Panc1 (cell line): ENCODE data around the gene PATJ.
"Not testable (repeated sequence)": the region's sequence is repeated elsewhere in the genome, so short reads cannot be mapped to it uniquely, and the experiment has no call there.

Experiments
- POLR2AphosphoS5 ChIP-seq: IDR thresholded peaks from 2 replicates; pipeline ENCODE4 v1.6.1; 2012; ENCODE audit warnings: mild to moderate bottlenecking, low read depth, low read length, moderate library complexity
- SIN3A ChIP-seq: IDR thresholded peaks from 2 replicates; pipeline ENCODE4 v1.6.1; 2012; ENCODE audit warnings: low read depth, mild to moderate bottlenecking, low read length, moderate library complexity, borderline replicate concordance; ENCODE audit not compliant: insufficient read depth
- TCF7L2 ChIP-seq: IDR thresholded peaks from 2 replicates; pipeline ENCODE4 v1.6.1; 2011; ENCODE audit warnings: mild to moderate bottlenecking, low read depth, low read length, inconsistent platforms
- TF ChIP-seq, protein P1 (sequence below): fragments of 450-650 bp; IDR thresholded peaks from 2 replicates; pipeline ENCODE4 v1.5.1; 2017; ENCODE audit warnings: mild to moderate bottlenecking
- TF ChIP-seq, protein P2 (sequence below), 2 experiments: IDR thresholded peaks; 2 replicates each; pipeline ENCODE4 v1.6.1; 2011 to 2012; ENCODE audit warnings: low read depth in 2 of 2, control low read depth in 1 of 2, low read length in 1 of 2, mild to moderate bottlenecking in 1 of 2, moderate library complexity in 1 of 2; ENCODE audit not compliant: insufficient read depth in 1 of 2

DNA sequence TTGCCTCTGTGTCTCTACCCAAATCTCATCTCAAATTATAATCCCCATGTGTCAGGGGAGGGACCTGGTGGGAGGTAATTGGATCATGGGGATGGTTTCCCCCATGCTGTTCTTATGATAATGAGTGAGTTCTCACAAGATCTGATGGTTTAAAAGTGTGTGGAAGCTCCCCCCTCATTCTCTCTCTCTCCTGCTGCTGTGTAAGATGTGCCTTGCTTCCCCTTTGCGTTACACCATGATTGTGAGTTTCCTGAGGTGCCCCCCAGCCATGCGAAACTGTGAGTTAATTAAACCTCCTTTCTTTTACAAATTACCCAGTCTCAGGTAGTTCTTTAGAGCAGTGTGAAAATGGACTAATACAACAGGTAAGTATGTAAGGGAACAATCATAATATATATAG, 102.4 kb downstream of the PATJ start:
- TF ChIP-seq, protein P1, sequence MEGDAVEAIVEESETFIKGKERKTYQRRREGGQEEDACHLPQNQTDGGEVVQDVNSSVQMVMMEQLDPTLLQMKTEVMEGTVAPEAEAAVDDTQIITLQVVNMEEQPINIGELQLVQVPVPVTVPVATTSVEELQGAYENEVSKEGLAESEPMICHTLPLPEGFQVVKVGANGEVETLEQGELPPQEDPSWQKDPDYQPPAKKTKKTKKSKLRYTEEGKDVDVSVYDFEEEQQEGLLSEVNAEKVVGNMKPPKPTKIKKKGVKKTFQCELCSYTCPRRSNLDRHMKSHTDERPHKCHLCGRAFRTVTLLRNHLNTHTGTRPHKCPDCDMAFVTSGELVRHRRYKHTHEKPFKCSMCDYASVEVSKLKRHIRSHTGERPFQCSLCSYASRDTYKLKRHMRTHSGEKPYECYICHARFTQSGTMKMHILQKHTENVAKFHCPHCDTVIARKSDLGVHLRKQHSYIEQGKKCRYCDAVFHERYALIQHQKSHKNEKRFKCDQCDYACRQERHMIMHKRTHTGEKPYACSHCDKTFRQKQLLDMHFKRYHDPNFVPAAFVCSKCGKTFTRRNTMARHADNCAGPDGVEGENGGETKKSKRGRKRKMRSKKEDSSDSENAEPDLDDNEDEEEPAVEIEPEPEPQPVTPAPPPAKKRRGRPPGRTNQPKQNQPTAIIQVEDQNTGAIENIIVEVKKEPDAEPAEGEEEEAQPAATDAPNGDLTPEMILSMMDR: not testable (repeated sequence)
- not testable (repeated sequence) for TF ChIP-seq POLR2AphosphoS5, TCF7L2, SIN3A
- TF ChIP-seq, protein P2, sequence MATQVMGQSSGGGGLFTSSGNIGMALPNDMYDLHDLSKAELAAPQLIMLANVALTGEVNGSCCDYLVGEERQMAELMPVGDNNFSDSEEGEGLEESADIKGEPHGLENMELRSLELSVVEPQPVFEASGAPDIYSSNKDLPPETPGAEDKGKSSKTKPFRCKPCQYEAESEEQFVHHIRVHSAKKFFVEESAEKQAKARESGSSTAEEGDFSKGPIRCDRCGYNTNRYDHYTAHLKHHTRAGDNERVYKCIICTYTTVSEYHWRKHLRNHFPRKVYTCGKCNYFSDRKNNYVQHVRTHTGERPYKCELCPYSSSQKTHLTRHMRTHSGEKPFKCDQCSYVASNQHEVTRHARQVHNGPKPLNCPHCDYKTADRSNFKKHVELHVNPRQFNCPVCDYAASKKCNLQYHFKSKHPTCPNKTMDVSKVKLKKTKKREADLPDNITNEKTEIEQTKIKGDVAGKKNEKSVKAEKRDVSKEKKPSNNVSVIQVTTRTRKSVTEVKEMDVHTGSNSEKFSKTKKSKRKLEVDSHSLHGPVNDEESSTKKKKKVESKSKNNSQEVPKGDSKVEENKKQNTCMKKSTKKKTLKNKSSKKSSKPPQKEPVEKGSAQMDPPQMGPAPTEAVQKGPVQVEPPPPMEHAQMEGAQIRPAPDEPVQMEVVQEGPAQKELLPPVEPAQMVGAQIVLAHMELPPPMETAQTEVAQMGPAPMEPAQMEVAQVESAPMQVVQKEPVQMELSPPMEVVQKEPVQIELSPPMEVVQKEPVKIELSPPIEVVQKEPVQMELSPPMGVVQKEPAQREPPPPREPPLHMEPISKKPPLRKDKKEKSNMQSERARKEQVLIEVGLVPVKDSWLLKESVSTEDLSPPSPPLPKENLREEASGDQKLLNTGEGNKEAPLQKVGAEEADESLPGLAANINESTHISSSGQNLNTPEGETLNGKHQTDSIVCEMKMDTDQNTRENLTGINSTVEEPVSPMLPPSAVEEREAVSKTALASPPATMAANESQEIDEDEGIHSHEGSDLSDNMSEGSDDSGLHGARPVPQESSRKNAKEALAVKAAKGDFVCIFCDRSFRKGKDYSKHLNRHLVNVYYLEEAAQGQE (IDR thresholded peaks at IDR 0.05; ENCODE audit: insufficient read depth in 1 of 2, low read depth in 2 of 2, low read length in 1 of 2): not testable (repeated sequence)
